ENCODE results near the gene TAS2R50.

The TAS2R50 gene

DNA sequence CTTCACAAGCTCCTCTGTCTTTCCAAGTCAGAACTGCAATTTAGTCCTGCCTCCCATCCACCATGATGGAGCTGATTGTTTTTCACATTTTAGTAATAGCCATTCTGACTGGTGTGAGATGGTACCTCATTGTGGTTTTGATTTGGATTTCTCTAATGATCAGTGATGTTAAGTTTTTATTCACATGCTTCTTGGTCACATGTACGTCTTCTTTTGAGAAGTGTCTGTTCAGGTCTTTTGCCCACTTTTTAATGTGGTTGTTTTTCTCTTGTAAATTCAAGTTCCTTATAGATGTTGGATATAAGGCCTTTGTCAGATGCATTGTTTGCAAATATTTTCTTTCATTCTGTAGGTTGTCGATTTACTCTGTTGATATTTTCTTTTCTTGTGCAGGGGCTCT lies 43.5 kb downstream of the TAS2R50 start:
- no peak for DNase-seq

DNA sequence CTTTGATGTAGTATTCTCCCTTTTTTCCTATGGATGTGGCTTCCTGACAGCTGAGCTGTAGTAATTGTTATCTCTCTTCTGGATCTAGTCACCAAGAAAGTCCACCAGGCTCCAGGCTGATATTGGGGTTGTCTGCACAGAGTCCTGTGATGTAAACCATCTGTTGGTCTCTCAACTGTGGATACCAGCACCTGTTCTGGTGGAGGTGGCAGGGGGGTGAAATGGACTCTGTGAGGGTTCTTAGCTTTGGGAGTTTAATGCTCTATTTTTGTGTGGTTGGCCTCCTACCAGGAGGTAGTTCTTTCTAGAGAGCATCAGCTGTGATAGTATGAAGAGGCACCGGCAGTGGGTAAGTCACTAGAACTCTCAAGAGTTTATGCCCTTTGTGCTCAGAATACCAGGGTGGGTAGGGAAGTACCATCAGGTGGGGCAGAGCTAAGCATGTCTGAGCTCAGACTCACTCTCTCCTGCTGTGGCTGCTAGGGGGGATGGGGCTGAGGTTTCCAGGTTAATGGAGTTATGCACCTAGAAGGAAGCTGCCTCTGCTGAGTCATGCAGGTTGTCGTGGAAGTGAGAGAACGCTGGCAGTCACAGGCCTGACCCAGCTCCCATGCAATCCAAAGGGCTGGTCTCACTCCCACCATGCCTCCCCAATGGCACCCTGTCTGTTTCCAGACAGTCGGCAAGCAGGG lies 44.6 kb downstream of the TAS2R50 start:
- DNase-seq: no peak

DNA sequence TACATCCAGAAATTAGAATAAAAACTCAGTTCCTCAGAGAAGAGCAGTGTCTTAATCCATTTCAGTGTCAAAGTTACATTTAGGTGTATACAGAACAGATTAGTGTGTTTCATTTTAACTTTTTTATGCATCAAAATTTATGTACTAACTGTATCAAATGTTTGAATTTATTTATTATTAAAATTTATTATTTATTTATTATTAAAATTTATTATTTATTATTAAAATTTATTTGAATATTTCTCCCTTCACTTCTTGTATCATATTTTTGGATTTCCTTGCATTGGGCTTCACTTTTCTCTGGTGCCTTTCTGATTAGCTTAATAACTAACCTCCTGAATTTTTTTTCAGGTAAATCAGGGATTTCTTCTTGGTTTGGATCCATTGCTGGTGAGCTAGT lies 45.3 kb downstream of the TAS2R50 start:
- no peak for DNase-seq

DNA sequence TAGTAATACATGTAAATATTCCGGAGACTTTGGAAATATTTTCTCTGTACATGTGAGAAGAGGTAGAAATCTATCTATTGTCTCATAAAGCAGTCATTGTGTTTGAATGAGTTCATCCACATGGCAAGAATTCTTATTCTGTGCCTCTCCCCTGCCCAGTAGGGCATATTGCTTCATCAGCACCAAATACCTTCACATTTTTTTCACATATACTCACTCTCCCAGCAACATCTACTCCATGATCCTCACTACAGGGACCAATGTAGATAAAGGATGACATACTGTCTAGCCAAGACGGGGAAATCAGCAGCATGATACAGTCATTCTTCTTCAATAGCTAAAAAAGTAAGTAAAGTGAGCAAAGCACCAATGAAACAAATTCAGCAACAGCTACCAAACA lies 46.3 kb downstream of the TAS2R50 start:
- DNase-seq: no peak

DNA sequence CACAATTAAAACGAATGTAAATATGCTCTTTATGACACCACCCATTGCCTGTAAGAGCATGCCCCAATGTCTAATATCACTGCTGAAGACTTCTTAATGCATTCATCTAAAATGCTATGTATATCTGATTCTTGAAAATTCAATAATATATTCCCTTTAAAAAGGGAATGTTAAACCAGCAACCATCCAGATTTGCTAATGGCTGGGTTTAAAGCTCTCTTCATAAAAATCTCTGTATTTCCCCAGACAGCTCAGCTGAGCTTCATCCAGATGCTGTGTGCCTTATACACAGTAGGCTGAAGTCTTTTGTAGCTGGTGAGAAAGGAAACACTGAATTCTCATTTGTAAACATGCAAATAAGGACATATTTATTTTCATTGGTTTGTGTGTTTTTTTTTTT lies 47.5 kb downstream of the TAS2R50 start, which contains the start of gene TAS2R14:
TAS2R14 (minus strand) TSS at position 101 of the 400 bp plus-strand sequence; CDS start at position 45, 56 bp downstream.
- no peak for DNase-seq

DNA sequence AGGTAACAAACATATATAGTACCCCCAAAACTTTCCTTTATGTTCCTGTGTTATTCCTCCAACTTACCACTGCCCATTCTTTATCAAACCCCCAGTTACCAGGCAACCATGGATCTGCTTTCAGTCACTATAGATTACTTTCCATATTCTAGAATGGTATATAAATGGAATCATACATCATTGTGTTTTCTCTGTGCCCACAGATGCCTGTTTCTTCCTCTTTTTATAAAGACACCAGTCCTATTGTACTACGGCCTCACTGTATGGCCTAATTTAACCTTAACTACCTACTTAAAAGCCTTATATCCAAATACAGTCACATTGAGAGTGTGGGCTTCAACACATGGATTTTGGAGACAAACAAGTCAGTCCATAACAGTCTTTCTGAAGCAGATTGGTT lies 50.2 kb downstream of the TAS2R50 start:
- DNase-seq: no peak

Data from activated naive CD4-positive, alpha-beta T cell treated with anti-CD3 and anti-CD28 coated beads, Interleukin-2, amount 50 U/mL, for 16 hours (primary cell).